ENCODE results near the gene ENSA. TPM values are rescaled to one million over a fixed set of nuclear protein-coding genes. Genes with fewer than 3 reads are reported as not detected.
"Not testable (repeated sequence)": the region's sequence is repeated elsewhere in the genome, so short reads cannot be mapped to it uniquely, and the experiment has no call there.

The ENSA gene
- total RNA-seq, 2 donors from 2014 or later, result 64.6 to 203 TPM

GRCh38 chr1:150649441-150650075 is 20.1 kb upstream of the ENSA start:
- Histone ChIP-seq H3K4me1 (peaks cover 30% of the 10 kb centered on the region), H3K27ac (peak overlapping the region; percentile 33 to 77 (median 64)), H3K9me3 (no peaks in the 10 kb centered on the region), H3K36me3 (replicated peaks in 1 of 2; ENCODE audit: insufficient read depth in 1 of 2, low read depth in 2 of 2) (peaks cover 5 to 10% of the 10 kb centered on the region in 2 donors), H3K27me3 (no peaks in the 10 kb centered on the region), H3K4me3 (no peak overlapping the region)
- DNase-seq, result no peak
- TF ChIP-seq POLR2A (IDR thresholded peaks at IDR 0.05), result no peak
- intact Hi-C loops (cut with DNase I), result no loop called here
- 65 to 67% methylated on average over 5 of the region's 5 CpGs for WGBS, 2 donors
- no peak for ATAC-seq

GRCh38 chr1:150642296-150642695 is 12.9 kb upstream of the ENSA start:
- no peaks in the 10 kb centered on the region for H3K9me3 ChIP-seq
- no peak overlapping the region for H3K27ac ChIP-seq
- no peak for TF ChIP-seq POLR2A (IDR thresholded peaks at IDR 0.05)
- no peak for TF ChIP-seq CTCF (IDR thresholded peaks at IDR 0.05)
- intact Hi-C loops (cut with DNase I), result no loop called here
- H3K4me3 ChIP-seq, result no peak overlapping the region
- no peak for ATAC-seq
- no peaks in the 10 kb centered on the region for H3K4me1 ChIP-seq
- peaks cover 0 to 5% of the 10 kb centered on the region in 2 donors for H3K36me3 ChIP-seq (replicated peaks in 1 of 2; ENCODE audit: insufficient read depth in 1 of 2, low read depth in 2 of 2)
- H3K27me3 ChIP-seq, result no peaks in the 10 kb centered on the region
- 85 to 90% methylated on average over 4 of the region's 4 CpGs for WGBS, 2 donors
- DNase-seq, result no peak

- DNase-seq; H3K27ac ChIP-seq; H3K4me3 ChIP-seq; H3K9me3 ChIP-seq; H3K36me3 ChIP-seq (replicated peaks in 1 of 2; ENCODE audit: insufficient read depth in 1 of 2, low read depth in 2 of 2); ATAC-seq; H3K27me3 ChIP-seq; intact Hi-C loops (cut with DNase I); H3K4me1 ChIP-seq: not testable (repeated sequence)
- 88 to 91% methylated on average over 9 of the region's 9 CpGs for WGBS, 2 donors
Measured at GRCh38 chr1:150641126-150641815, 11.9 kb upstream of the ENSA start.

GRCh38 chr1:150638430-150638829 is 9.0 kb upstream of the ENSA start:
- WGBS, 2 donors, result 89 to 93% methylated on average over 6 of the region's 6 CpGs
- H3K4me1 ChIP-seq; H3K9me3 ChIP-seq; H3K27ac ChIP-seq; H3K4me3 ChIP-seq; ATAC-seq; DNase-seq; H3K36me3 ChIP-seq (replicated peaks in 1 of 2; ENCODE audit: insufficient read depth in 1 of 2, low read depth in 2 of 2); H3K27me3 ChIP-seq; intact Hi-C loops (cut with DNase I): not testable (repeated sequence)

- intact Hi-C loops (cut with DNase I); DNase-seq; H3K9me3 ChIP-seq; H3K27ac ChIP-seq; H3K36me3 ChIP-seq (replicated peaks in 1 of 2; ENCODE audit: insufficient read depth in 1 of 2, low read depth in 2 of 2); ATAC-seq; H3K27me3 ChIP-seq; H3K4me1 ChIP-seq; H3K4me3 ChIP-seq: not testable (repeated sequence)
- WGBS, 2 donors, result 73 to 78% methylated on average over 15 to 17 of the region's 17 CpGs
Measured at GRCh38 chr1:150634839-150635622, 5.6 kb upstream of the ENSA start.

- DNase-seq (no peak), ATAC-seq (peak; percentile 0)
- WGBS, 2 donors, result 0% methylated on average over 9 of the region's 9 CpGs
- no peaks in the 10 kb centered on the region for H3K9me3 ChIP-seq
- peaks cover 0 to 15% of the 10 kb centered on the region in 2 donors for H3K36me3 ChIP-seq (replicated peaks in 1 of 2; ENCODE audit: insufficient read depth in 1 of 2, low read depth in 2 of 2)
- no peaks in the 10 kb centered on the region for H3K27me3 ChIP-seq
- TF ChIP-seq POLR2A (IDR thresholded peaks at IDR 0.05) (no peak), CTCF (IDR thresholded peaks at IDR 0.05) (peak in 1 of 7 experiments; percentile 2)
- peak overlapping the region; percentile 97 to 99 (median 98) for H3K27ac ChIP-seq
- peaks cover 27% of the 10 kb centered on the region for H3K4me1 ChIP-seq
- H3K4me3 ChIP-seq, result peak overlapping the region; percentile 16 to 57
- intact Hi-C loops (cut with DNase I), result no loop called here
Measured at GRCh38 chr1:150628766-150629114, 672 bp downstream of the ENSA start.
